ENCODE measurements around the gene SPRYD3.

SPRYD3 gene

DNA sequence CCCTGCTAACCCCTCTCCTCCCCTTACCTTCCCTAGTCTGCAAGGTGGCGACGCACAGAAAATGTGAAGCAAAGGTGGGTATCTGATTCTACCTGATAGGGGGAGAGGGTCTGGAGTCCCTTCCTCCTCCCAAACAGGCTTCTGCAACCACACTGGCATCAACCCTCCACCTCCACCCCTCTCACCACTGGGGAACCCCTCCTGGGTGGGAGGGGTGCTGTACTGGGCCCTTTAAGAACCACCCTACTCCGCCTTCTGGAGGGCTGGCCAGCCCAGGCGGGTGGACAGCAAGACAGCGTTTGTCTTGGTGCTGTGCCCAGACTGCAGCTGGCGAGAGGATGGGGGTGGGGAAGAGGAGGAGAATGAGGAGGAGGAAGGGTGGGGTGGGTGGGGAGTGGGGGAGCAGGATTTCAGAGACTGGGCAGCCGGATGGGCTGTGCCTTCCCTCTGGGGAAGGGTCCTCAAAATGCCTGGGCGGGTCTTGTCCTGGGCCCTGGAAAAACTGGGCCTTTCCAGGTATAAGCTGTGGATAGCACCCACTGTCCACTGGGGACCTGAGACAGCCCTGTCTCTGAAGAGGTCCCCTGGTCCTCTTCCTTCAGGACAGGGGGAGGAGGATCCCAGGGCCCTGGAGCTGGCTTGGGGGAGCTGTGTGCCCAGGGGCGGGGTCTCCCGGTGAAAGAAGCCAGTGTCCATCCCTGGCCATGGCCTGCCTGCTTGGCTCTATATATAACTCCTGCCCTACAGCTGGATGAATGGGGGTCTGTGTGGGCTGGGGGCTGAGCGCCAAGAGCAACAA is 26.6 kb downstream of the SPRYD3 start (continued):
- TF ChIP-seq FEZF1 (tag by site-specific recombination; IDR thresholded peaks at IDR 0.05) (no peak), ZBTB17 (tag by site-specific recombination; IDR thresholded peaks at IDR 0.05) (no peak), ZNF785 (tag by site-specific recombination; IDR thresholded peaks at IDR 0.05) (no peak), GLI2 (tag by site-specific recombination; IDR thresholded peaks at IDR 0.05; ENCODE audit: borderline replicate concordance, low read depth) (no peak), ZNF664 (tag by site-specific recombination; IDR thresholded peaks at IDR 0.05) (no peak), ZNF223 (tag by site-specific recombination; IDR thresholded peaks at IDR 0.05) (no peak), ZNF132 (tag by site-specific recombination; IDR thresholded peaks at IDR 0.05; ENCODE audit: borderline replicate concordance) (no peak), ZNF394 (tag by site-specific recombination; IDR thresholded peaks at IDR 0.05; ENCODE audit: borderline replicate concordance) (no peak), ZNF555 (tag by site-specific recombination; conservative IDR thresholded peaks at IDR 0.05) (no peak), ZNF510 (tag by site-specific recombination; IDR thresholded peaks at IDR 0.05; ENCODE audit: insufficient replicate concordance) (no peak), KLF8 (tag by site-specific recombination; IDR thresholded peaks at IDR 0.05) (no peak)
- TF ChIP-seq, protein P1, sequence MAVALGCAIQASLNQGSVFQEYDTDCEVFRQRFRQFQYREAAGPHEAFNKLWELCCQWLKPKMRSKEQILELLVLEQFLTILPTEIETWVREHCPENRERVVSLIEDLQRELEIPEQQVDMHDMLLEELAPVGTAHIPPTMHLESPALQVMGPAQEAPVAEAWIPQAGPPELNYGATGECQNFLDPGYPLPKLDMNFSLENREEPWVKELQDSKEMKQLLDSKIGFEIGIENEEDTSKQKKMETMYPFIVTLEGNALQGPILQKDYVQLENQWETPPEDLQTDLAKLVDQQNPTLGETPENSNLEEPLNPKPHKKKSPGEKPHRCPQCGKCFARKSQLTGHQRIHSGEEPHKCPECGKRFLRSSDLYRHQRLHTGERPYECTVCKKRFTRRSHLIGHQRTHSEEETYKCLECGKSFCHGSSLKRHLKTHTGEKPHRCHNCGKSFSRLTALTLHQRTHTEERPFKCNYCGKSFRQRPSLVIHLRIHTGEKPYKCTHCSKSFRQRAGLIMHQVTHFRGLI (tag by site-specific recombination; IDR thresholded peaks at IDR 0.05), result no peak
- TF ChIP-seq, protein P2, sequence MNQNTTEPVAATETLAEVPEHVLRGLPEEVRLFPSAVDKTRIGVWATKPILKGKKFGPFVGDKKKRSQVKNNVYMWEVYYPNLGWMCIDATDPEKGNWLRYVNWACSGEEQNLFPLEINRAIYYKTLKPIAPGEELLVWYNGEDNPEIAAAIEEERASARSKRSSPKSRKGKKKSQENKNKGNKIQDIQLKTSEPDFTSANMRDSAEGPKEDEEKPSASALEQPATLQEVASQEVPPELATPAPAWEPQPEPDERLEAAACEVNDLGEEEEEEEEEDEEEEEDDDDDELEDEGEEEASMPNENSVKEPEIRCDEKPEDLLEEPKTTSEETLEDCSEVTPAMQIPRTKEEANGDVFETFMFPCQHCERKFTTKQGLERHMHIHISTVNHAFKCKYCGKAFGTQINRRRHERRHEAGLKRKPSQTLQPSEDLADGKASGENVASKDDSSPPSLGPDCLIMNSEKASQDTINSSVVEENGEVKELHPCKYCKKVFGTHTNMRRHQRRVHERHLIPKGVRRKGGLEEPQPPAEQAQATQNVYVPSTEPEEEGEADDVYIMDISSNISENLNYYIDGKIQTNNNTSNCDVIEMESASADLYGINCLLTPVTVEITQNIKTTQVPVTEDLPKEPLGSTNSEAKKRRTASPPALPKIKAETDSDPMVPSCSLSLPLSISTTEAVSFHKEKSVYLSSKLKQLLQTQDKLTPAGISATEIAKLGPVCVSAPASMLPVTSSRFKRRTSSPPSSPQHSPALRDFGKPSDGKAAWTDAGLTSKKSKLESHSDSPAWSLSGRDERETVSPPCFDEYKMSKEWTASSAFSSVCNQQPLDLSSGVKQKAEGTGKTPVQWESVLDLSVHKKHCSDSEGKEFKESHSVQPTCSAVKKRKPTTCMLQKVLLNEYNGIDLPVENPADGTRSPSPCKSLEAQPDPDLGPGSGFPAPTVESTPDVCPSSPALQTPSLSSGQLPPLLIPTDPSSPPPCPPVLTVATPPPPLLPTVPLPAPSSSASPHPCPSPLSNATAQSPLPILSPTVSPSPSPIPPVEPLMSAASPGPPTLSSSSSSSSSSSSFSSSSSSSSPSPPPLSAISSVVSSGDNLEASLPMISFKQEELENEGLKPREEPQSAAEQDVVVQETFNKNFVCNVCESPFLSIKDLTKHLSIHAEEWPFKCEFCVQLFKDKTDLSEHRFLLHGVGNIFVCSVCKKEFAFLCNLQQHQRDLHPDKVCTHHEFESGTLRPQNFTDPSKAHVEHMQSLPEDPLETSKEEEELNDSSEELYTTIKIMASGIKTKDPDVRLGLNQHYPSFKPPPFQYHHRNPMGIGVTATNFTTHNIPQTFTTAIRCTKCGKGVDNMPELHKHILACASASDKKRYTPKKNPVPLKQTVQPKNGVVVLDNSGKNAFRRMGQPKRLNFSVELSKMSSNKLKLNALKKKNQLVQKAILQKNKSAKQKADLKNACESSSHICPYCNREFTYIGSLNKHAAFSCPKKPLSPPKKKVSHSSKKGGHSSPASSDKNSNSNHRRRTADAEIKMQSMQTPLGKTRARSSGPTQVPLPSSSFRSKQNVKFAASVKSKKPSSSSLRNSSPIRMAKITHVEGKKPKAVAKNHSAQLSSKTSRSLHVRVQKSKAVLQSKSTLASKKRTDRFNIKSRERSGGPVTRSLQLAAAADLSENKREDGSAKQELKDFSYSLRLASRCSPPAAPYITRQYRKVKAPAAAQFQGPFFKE (tag by site-specific recombination; IDR thresholded peaks at IDR 0.05; ENCODE audit: borderline replicate concordance), result no peak

DNA sequence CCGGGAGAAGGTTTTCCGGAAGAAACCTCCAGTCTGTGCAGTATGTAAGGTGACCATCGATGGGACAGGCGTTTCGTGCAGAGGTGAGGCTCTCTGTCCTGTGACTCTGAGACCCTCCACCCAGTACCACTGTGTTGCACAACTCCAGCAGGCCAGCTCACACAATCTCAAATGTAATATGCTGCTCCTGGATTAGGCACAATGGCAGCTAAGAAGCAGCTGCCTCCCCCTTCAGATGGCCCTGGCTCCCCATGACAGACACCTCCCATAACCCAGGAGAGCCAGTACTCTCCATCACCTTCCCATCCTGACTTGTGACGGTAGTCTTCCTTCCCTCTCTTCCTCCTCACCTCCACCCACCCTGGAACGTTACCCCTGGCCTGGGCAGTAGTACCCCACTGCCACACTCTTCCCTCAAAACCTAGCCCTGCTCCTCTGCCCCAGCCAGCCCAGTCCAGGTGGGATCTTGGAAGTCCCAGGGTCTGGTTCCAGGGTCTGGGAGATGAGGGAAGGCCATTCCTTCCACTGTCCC is 27.2 kb downstream of the SPRYD3 start:
- Histone ChIP-seq H3K4me1 (ENCODE audit: control insufficient read depth, insufficient read depth, low read length) (peaks cover 40% of the 10 kb centered on the region), H3K36me3 (ENCODE audit: control insufficient read depth in 2 of 2, insufficient read depth in 1 of 2, low read length in 2 of 2) (peaks cover 0 to 11% of the 10 kb centered on the region in 2 experiments; a peak in 1 of 3 replicates), H3K27ac (ENCODE audit: extremely low read depth, low read depth, low read length) (no peak overlapping the region), H3K9me3 (ENCODE audit: control insufficient read depth, insufficient read depth, low read depth, low read length) (no peaks in the 10 kb centered on the region), H3K4me3 (ENCODE audit: low read depth, low read length) (no peak overlapping the region)
- ChIA-PET POLR2A (interaction anchor here (0.6 kb wide), 1 partner anchor 151 kb away, joined by 3 read pairs; no protein-coding TSS in a partner anchor), CTCF (interaction anchor here (0.9 to 1.7 kb wide), 4 partner anchors 10 to 47 kb away, joined by 3 to 8 read pairs (median 4); no protein-coding TSS in a partner anchor)
- no peak for TF ChIP-seq ZNF548 (tag by site-specific recombination; IDR thresholded peaks at IDR 0.05)
- TF ChIP-seq ZNF121 (tag by site-specific recombination; IDR thresholded peaks at IDR 0.05), result 0 out of 2 replicates have a peak, but pooled peaks have one; percentile 25
